Prostate gland (tissue), 2 donors: Measurements from ENCODE around the gene NDP. TPM values are rescaled to one million over a fixed set of nuclear protein-coding genes. Genes with fewer than 3 reads are reported as not detected.

Source experiments
- DNase-seq: peaks from one replicate; pipeline ENCODE4 v3.0.0-alpha.2; 2019; ENCODE audit warnings: low spot score
- H3K27ac ChIP-seq, 2 donors: fragments of 200-600 bp; sonication (generic); 2 replicates each; pipeline ENCODE4 v1.5.1; 2017 to 2019
- H3K27me3 ChIP-seq: fragments of 200-600 bp; sonication (generic); replicated peaks from 2 replicates; pipeline ENCODE4 v1.5.1; 2019; ENCODE audit not compliant: insufficient read depth
- H3K36me3 ChIP-seq, 2 donors: fragments of 200-600 bp; sonication (generic); 1 replicate in 1 of 2; 2 replicates in 1 of 2; pipeline versions ENCODE4 v1.5.1 to v1.8.1; 2017 to 2019
- H3K4me1 ChIP-seq: fragments of 200-600 bp; sonication (generic); replicated peaks from 2 replicates; pipeline ENCODE4 v1.5.1; 2019
- H3K4me3 ChIP-seq, 2 donors: fragments of 200-600 bp; sonication (generic); 2 replicates each; pipeline ENCODE4 v1.5.1; 2017 to 2019
- H3K9me3 ChIP-seq: fragments of 200-600 bp; sonication (generic); 2 replicates; pipeline ENCODE4 v1.5.1; 2017
- POLR2A ChIP-seq: fragments of 450-650 bp; IDR thresholded peaks from one replicate; pipeline ENCODE4 v1.6.1; 2016; ENCODE audit warnings: antibody characterized with exemption, mild to moderate bottlenecking
- POLR2AphosphoS5 ChIP-seq: sonication (generic); formaldehyde crosslinking; IDR thresholded peaks from one replicate; pipeline ENCODE4 v1.6.1; 2017; ENCODE audit warnings: antibody characterized with exemption
- WGBS: methylation state at CpG from one replicate; pipeline ENCODE4 v1.1.5; 2018; 5-methylcytosine and 5-hydroxymethylcytosine counted together
- intact Hi-C: fragments of 100-400 bp; cut with DNase I; formaldehyde crosslinking; loops from one replicate; pipeline ENCODE4 v1.14.2; 2022
- total RNA-seq, 2 donors: library from RNA; depleted of rRNA; stranded (reverse); fragments of >200 nt; gene quantifications; one replicate each; pipeline ENCODE4 v1.1.0, GENCODE V29; 2016
- TF ChIP-seq, protein P1 (sequence below), 4 experiments: fragments of 200-600 bp in 2 of 4; fragments of 450-650 bp in 2 of 4; sonication (generic) in 2 of 4; IDR thresholded peaks; 1 replicate in 3 of 4; 2 replicates in 1 of 4; pipeline ENCODE4 v1.5.1; 2016 to 2019; ENCODE audit warnings: antibody characterized with exemption in 4 of 4, mild to moderate bottlenecking in 2 of 4, moderate library complexity in 2 of 4

Gene NDP
- total RNA-seq, 2 donors from 2014 or later = 3.3 to 4.6 TPM

DNA sequence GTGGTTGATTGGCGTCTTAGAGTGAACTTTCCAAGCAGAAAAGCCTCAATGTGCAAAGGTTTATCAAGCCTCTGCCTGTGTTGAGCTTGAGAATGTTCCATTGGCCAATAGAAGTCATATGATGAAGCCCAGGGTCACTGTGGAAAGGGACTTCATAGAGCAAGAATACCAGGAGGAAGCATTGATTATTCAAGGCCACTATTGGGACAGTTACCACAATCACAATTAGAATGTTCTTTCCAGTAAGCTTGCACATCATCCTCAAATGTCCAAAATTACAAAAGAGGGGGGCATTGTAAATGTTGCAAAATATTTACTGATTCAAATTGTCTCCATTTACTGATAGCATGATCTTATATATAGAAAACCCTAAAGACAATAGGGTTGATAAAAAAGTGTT is 32.9 kb upstream of the NDP start:
- no peak overlapping the region for H3K27ac ChIP-seq
- no peak for DNase-seq
- no peaks in the 10 kb centered on the region for H3K4me1 ChIP-seq
- no peaks in the 10 kb centered on the region for H3K9me3 ChIP-seq
- H3K4me3 ChIP-seq = no peak overlapping the region
- intact Hi-C loops = no loop called here
- TF ChIP-seq POLR2A = no peak
- TF ChIP-seq POLR2AphosphoS5 = no peak
- TF ChIP-seq, protein P1, sequence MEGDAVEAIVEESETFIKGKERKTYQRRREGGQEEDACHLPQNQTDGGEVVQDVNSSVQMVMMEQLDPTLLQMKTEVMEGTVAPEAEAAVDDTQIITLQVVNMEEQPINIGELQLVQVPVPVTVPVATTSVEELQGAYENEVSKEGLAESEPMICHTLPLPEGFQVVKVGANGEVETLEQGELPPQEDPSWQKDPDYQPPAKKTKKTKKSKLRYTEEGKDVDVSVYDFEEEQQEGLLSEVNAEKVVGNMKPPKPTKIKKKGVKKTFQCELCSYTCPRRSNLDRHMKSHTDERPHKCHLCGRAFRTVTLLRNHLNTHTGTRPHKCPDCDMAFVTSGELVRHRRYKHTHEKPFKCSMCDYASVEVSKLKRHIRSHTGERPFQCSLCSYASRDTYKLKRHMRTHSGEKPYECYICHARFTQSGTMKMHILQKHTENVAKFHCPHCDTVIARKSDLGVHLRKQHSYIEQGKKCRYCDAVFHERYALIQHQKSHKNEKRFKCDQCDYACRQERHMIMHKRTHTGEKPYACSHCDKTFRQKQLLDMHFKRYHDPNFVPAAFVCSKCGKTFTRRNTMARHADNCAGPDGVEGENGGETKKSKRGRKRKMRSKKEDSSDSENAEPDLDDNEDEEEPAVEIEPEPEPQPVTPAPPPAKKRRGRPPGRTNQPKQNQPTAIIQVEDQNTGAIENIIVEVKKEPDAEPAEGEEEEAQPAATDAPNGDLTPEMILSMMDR (IDR thresholded peaks at IDR 0.05) = no peak
- no peaks in the 10 kb centered on the region for H3K36me3 ChIP-seq
- WGBS = 82% methylated on average over 1 of the region's 1 CpG
- no peaks in the 10 kb centered on the region for H3K27me3 ChIP-seq

- intact Hi-C loops = no loop called here
- no peaks in the 10 kb centered on the region for H3K4me1 ChIP-seq
- H3K36me3 ChIP-seq = no peaks in the 10 kb centered on the region
- 43% methylated on average over 3 of the region's 3 CpGs for WGBS
- H3K9me3 ChIP-seq = no peaks in the 10 kb centered on the region
- H3K4me3 ChIP-seq = no peak overlapping the region
- no peak overlapping the region for H3K27ac ChIP-seq
- TF ChIP-seq POLR2AphosphoS5 = no peak
- no peak for TF ChIP-seq POLR2A
- TF ChIP-seq, protein P1 (IDR thresholded peaks at IDR 0.05) = no peak
- no peak for DNase-seq
- no peaks in the 10 kb centered on the region for H3K27me3 ChIP-seq
Observed at GRCh38 chrX:44003975-44004374, 30.8 kb upstream of the NDP start.

- H3K9me3 ChIP-seq = no peaks in the 10 kb centered on the region
- TF ChIP-seq POLR2A (no peak), POLR2AphosphoS5 (no peak)
- TF ChIP-seq, protein P1 (IDR thresholded peaks at IDR 0.05) = no peak
- no peak for DNase-seq
- no peak overlapping the region for H3K4me3 ChIP-seq
- intact Hi-C loops = no loop called here
- H3K36me3 ChIP-seq = no peaks in the 10 kb centered on the region
- no peaks in the 10 kb centered on the region for H3K27me3 ChIP-seq
- no peaks in the 10 kb centered on the region for H3K4me1 ChIP-seq
- WGBS = 78% methylated on average over 1 of the region's 1 CpG
- H3K27ac ChIP-seq = no peak overlapping the region
Observed at GRCh38 chrX:44002567-44002966, 29.4 kb upstream of the NDP start.

GRCh38 chrX:43998374-43998773 is 25.2 kb upstream of the NDP start:
- intact Hi-C loops = no loop called here
- Histone ChIP-seq H3K27ac (no peak overlapping the region), H3K27me3 (no peaks in the 10 kb centered on the region), H3K36me3 (no peaks in the 10 kb centered on the region), H3K4me1 (no peaks in the 10 kb centered on the region), H3K4me3 (no peak overlapping the region), H3K9me3 (no peaks in the 10 kb centered on the region)
- DNase-seq = no peak
- no peak for TF ChIP-seq POLR2A
- TF ChIP-seq POLR2AphosphoS5 = no peak
- TF ChIP-seq, protein P1 (IDR thresholded peaks at IDR 0.05) = no peak
- WGBS = 67% methylated on average over 1 of the region's 1 CpG

DNA sequence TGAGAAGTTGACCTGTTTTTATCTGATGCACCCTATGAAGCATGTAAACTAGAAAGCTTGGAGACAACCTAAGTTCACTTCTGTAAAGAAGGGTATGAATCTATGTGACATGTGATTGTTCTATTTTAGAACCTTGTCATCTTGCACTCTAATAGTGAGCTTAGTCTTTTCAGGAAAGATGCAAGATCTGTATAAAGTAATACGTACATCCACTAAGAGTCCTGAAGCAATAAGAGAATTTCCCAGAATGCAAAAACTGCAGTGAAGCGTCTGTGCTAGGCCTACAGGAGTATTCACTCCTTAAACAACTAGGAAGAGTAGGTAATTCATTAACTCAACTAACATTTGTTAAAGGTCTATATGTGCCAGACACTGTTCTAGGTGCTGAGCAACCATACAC is 23.3 kb upstream of the NDP start:
- DNase-seq = no peak

More for the DNA sequence above, 23.3 kb upstream of the NDP start:
- Histone ChIP-seq H3K27me3 (no peaks in the 10 kb centered on the region), H3K9me3 (no peaks in the 10 kb centered on the region), H3K27ac (no peak overlapping the region), H3K36me3 (no peaks in the 10 kb centered on the region), H3K4me1 (no peaks in the 10 kb centered on the region), H3K4me3 (no peak overlapping the region)
- WGBS = 100% methylated on average over 2 of the region's 2 CpGs
- intact Hi-C loops = no loop called here
- TF ChIP-seq, protein P1 (IDR thresholded peaks at IDR 0.05) = no peak
- TF ChIP-seq POLR2A (no peak), POLR2AphosphoS5 (no peak)
